ENCODE results near the gene EFCAB11.

DNA sequence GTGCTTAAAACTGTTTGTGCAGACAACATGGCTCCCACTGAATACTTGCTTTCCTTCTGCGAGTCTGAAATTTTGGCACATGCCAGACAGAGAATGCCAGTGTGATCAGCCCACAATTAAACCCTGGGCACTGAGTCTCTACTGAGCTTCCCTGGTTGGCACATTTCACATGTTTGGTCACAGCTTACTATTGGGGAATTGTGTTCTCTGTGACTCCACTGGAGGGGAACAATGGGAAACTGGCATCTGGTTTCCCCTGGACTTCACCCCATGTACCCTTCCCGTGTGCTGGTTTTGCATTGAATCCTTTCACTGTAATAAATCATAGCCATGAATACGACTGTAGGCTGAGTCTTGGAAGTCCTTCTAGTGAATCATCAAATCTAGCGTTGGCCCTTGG lies 64.9 kb downstream of the EFCAB11 start:
- TF ChIP-seq, protein P1, sequence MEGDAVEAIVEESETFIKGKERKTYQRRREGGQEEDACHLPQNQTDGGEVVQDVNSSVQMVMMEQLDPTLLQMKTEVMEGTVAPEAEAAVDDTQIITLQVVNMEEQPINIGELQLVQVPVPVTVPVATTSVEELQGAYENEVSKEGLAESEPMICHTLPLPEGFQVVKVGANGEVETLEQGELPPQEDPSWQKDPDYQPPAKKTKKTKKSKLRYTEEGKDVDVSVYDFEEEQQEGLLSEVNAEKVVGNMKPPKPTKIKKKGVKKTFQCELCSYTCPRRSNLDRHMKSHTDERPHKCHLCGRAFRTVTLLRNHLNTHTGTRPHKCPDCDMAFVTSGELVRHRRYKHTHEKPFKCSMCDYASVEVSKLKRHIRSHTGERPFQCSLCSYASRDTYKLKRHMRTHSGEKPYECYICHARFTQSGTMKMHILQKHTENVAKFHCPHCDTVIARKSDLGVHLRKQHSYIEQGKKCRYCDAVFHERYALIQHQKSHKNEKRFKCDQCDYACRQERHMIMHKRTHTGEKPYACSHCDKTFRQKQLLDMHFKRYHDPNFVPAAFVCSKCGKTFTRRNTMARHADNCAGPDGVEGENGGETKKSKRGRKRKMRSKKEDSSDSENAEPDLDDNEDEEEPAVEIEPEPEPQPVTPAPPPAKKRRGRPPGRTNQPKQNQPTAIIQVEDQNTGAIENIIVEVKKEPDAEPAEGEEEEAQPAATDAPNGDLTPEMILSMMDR (IDR thresholded peaks at IDR 0.05), result no peak
- TF ChIP-seq POLR2A (IDR thresholded peaks at IDR 0.05), result no peak
- TF ChIP-seq EP300 (IDR thresholded peaks at IDR 0.05), result no peak

All from ovary (tissue), 3 donors.